ENCODE data around the gene WDR36.

WDR36 gene

GRCh38 chr5:111168608-111169007 lies 76.5 kb downstream of the WDR36 start:
- H3K4me3 Mint-ChIP-seq = no peak overlapping the region
- DNase-seq = no peak
- peaks cover 3% of the 10 kb centered on the region for H3K9me3 Mint-ChIP-seq
- H3K27me3 Mint-ChIP-seq = no peaks in the 10 kb centered on the region
- H3K4me1 Mint-ChIP-seq (ENCODE audit: low read depth) = peaks cover 3% of the 10 kb centered on the region
- no peaks in the 10 kb centered on the region for H3K36me3 Mint-ChIP-seq (ENCODE audit: low read depth)
- H3K27ac Mint-ChIP-seq = no peak overlapping the region

- peaks cover 3% of the 10 kb centered on the region for H3K9me3 Mint-ChIP-seq
- H3K4me3 Mint-ChIP-seq = no peak overlapping the region
- H3K27me3 Mint-ChIP-seq = no peaks in the 10 kb centered on the region
- no peak overlapping the region for H3K27ac Mint-ChIP-seq
- peaks cover 3% of the 10 kb centered on the region for H3K4me1 Mint-ChIP-seq (ENCODE audit: low read depth)
- H3K36me3 Mint-ChIP-seq (ENCODE audit: low read depth) = no peaks in the 10 kb centered on the region
- DNase-seq = no peak
Observed at GRCh38 chr5:111169269-111169668, 77.1 kb downstream of the WDR36 start.

GRCh38 chr5:111170279-111170678 lies 78.1 kb downstream of the WDR36 start:
- H3K4me1 Mint-ChIP-seq (ENCODE audit: low read depth) = peaks cover 3% of the 10 kb centered on the region
- no peak overlapping the region for H3K4me3 Mint-ChIP-seq
- H3K9me3 Mint-ChIP-seq = peaks cover 3% of the 10 kb centered on the region
- H3K27me3 Mint-ChIP-seq = peaks cover 2% of the 10 kb centered on the region
- H3K27ac Mint-ChIP-seq = no peak overlapping the region
- no peaks in the 10 kb centered on the region for H3K36me3 Mint-ChIP-seq (ENCODE audit: low read depth)
- no peak for DNase-seq

- Mint-ChIP-seq H3K27me3 (peaks cover 2% of the 10 kb centered on the region), H3K4me3 (no peak overlapping the region)
- DNase-seq = no peak
Observed at GRCh38 chr5:111172504-111172903, 80.4 kb downstream of the WDR36 start.

GRCh38 chr5:111173476-111173875 lies 81.3 kb downstream of the WDR36 start:
- Mint-ChIP-seq H3K4me3 (no peak overlapping the region), H3K27ac (no peak overlapping the region), H3K4me1 (ENCODE audit: low read depth) (peaks cover 3% of the 10 kb centered on the region), H3K36me3 (ENCODE audit: low read depth) (no peaks in the 10 kb centered on the region), H3K27me3 (peaks cover 2% of the 10 kb centered on the region), H3K9me3 (no peaks in the 10 kb centered on the region)
- DNase-seq = no peak

More at GRCh38 chr5:111172504-111172903, 80.4 kb downstream of the WDR36 start:
- Mint-ChIP-seq H3K9me3 (peaks cover 3% of the 10 kb centered on the region), H3K27ac (no peak overlapping the region), H3K4me1 (ENCODE audit: low read depth) (peaks cover 3% of the 10 kb centered on the region), H3K36me3 (ENCODE audit: low read depth) (no peaks in the 10 kb centered on the region)
